ENCODE measurements around the gene GFOD2. TPM values are rescaled to one million over a fixed set of nuclear protein-coding genes. Genes with fewer than 3 reads are reported as not detected.

Gene GFOD2
- total RNA-seq, 4 donors from 2014 or later = 10.5 to 24.6 (median 17.2) TPM

DNA sequence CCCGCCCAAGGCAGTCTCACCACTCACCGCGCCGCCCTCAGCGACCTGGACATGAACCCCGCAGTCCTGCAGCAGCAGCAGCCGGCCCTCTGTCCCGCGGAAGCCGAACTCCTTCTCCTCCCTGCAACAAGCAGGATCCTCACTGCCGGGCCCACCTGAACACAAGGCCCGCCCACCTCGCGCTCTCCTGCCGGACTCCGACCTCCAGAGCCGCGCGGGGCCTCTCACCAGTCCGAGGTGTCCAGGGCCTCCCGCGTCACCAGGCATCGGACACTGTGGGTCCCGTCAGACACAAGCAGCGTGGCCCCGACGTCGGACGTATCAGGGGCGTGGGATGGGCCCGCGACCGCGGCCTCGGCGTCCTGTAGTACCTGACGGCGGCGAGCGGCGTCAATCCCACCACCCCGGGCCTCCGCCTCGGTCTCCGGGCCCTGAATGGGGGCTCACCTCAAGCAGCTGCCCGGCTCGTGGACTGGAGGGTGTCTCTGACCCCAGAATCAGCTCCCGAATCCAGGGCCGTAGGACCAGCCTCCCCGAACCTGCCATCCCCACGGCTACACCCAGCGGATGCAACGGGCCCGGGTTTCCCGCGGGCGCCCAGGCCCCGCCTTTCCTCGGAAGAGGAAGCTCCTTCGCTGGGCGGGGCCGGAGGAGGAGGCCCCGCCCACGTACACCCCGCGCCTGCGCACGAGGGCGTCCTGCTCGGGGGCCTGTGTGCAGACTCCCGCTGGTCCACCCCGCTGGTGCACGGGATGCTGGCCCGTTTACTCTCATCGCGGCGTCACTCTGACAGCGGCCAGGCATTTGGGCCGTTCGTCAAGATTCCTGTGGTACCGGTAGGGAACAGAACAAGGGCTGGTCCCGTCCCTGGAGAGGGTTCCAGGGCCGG is 59.2 kb downstream of the GFOD2 start, which contains the start of gene ACD:
ACD (minus strand) TSS at position 586 of the 889 bp plus-strand sequence; CDS start at position 546, 40 bp downstream.
- Histone ChIP-seq H3K4me1 (peaks cover 0 to 34% (median 17%) of the 10 kb centered on the region in 4 donors), H3K4me3 (peak within 1 kb of the TSS; percentile 64 to 92 (median 77)), H3K27ac (peak within 1 kb of the TSS; percentile 90 to 100 (median 96)), H3K27me3 (peaks cover 0 to 3% of the 10 kb centered on the region in 2 donors), H3K36me3 (peaks cover 0 to 49% (median 0%) of the 10 kb centered on the region in 3 donors), H3K9me3 (no peaks in the 10 kb centered on the region)
- WGBS, 2 donors = 0 to 1% methylated on average over 35 to 49 of the region's 83 CpGs
- DNase-seq (ENCODE audit: low spot score in 2 of 2) = peak; percentile 85 to 86
- TF ChIP-seq EP300 (IDR thresholded peaks at IDR 0.05) (peak; percentile 89 to 98), POLR2A (IDR thresholded peaks at IDR 0.05) (peak; percentile 95)
- TF ChIP-seq, protein P1, sequence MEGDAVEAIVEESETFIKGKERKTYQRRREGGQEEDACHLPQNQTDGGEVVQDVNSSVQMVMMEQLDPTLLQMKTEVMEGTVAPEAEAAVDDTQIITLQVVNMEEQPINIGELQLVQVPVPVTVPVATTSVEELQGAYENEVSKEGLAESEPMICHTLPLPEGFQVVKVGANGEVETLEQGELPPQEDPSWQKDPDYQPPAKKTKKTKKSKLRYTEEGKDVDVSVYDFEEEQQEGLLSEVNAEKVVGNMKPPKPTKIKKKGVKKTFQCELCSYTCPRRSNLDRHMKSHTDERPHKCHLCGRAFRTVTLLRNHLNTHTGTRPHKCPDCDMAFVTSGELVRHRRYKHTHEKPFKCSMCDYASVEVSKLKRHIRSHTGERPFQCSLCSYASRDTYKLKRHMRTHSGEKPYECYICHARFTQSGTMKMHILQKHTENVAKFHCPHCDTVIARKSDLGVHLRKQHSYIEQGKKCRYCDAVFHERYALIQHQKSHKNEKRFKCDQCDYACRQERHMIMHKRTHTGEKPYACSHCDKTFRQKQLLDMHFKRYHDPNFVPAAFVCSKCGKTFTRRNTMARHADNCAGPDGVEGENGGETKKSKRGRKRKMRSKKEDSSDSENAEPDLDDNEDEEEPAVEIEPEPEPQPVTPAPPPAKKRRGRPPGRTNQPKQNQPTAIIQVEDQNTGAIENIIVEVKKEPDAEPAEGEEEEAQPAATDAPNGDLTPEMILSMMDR (IDR thresholded peaks at IDR 0.05) = peak in 1 of 5 experiments; percentile 6

DNA sequence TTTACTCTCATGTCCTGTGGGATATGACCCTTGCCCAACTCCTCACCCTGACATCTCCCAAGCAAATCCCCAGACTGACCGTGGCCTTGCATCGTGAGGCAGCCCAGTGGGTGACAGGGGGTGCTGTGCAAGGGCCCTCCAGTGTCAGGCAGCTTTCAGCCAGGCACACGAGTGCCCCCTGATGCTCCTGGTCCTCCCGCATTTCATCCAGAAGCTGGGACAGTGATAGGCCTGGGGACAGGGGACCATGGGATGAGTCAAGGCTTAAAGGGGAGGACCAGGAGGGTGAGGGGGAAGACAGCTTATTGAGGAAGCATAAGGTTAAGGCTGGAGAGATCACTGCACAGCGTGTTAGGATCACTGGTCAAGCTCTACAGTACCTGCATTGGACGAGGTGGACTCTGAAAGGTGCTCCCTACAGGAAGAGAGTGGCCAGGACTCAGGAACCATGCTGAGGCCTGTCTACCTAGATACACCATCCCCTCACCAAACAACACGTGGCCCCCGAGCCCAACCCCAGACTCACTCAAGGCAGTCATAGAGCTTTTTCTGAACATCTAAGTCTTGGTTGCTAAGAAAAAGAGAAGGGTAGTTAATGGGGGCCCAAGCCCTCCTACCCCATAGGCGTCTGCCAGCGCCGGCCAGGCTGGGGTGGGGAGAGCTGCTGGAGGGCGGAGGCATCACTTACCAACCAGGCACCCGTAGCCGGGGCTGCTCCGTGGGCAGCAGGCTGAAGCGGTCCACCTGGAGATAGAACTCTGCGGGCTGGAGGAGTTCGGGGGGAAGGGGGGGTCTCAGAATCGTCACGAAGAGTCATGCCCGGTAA is 60.1 kb downstream of the GFOD2 start:
- WGBS, 2 donors = 33 to 62% methylated on average over 11 to 19 of the region's 21 CpGs
- H3K27ac ChIP-seq = peak overlapping the region in 2 of 4 donors; percentile 90 to 100

DNA sequence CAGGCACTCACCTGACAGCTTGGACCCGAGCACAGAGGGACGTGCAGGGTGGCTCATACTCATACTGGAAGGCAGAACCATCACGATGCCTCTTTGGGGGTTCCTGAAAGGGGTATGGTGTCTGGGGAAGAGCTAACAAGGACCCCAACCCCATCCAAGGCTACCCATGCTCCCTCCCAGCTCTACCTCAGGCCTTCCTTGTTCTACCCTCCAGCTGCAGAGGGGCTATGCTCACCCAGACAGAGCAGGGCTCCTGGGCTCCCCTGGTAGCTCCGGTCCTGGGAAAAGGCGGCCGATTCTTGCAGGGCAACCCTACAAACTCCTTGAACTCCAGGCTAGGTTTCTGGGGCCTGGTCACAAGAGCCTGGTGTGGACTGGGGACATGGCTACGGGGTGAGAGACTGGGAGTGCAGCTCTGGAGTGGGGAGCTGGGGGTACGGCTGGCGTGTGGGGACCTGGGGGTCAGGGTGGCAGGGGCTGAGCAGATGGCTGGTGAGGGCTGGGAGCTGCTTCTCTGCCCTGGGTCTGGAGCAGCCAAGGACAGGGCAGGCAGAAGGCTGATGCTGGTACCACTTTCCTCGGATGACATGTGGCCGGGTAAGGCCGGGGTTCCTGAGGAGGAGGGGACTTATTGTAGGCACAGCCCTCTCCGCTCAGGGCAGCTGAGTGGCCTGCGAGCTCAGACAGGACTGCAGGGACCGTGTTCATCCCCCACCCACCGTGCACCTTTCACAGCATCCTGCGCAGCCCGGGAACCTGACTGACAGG is 61.2 kb downstream of the GFOD2 start:
- DNase-seq (ENCODE audit: low spot score in 2 of 2) = no peak
- Histone ChIP-seq H3K27ac (no peak overlapping the region), H3K4me3 (no peak overlapping the region), H3K9me3 (no peaks in the 10 kb centered on the region), H3K36me3 (peaks cover 0 to 31% (median 0%) of the 10 kb centered on the region in 3 donors), H3K4me1 (peaks cover 0 to 38% (median 23%) of the 10 kb centered on the region in 4 donors), H3K27me3 (peaks cover 0 to 22% of the 10 kb centered on the region in 2 donors)
- no peak for TF ChIP-seq EP300 (IDR thresholded peaks at IDR 0.05)
- TF ChIP-seq, protein P1 (IDR thresholded peaks at IDR 0.05) = no peak
- TF ChIP-seq POLR2A (IDR thresholded peaks at IDR 0.05) = no peak
- WGBS, 2 donors = 91 to 94% methylated on average over 17 to 18 of the region's 18 CpGs

More for the DNA sequence above, 60.1 kb downstream of the GFOD2 start:
- no peaks in the 10 kb centered on the region for H3K9me3 ChIP-seq
- TF ChIP-seq EP300 (IDR thresholded peaks at IDR 0.05) (no peak), POLR2A (IDR thresholded peaks at IDR 0.05) (no peak)
- TF ChIP-seq, protein P1 (IDR thresholded peaks at IDR 0.05) = no peak
- H3K4me1 ChIP-seq = peaks cover 0 to 31% (median 17%) of the 10 kb centered on the region in 4 donors
- peak overlapping the region; percentile 64 to 92 (median 77) for H3K4me3 ChIP-seq
- peaks cover 0 to 12% of the 10 kb centered on the region in 2 donors for H3K27me3 ChIP-seq
- DNase-seq (ENCODE audit: low spot score in 2 of 2) = no peak
- H3K36me3 ChIP-seq = peaks cover 0 to 42% (median 0%) of the 10 kb centered on the region in 3 donors

DNA sequence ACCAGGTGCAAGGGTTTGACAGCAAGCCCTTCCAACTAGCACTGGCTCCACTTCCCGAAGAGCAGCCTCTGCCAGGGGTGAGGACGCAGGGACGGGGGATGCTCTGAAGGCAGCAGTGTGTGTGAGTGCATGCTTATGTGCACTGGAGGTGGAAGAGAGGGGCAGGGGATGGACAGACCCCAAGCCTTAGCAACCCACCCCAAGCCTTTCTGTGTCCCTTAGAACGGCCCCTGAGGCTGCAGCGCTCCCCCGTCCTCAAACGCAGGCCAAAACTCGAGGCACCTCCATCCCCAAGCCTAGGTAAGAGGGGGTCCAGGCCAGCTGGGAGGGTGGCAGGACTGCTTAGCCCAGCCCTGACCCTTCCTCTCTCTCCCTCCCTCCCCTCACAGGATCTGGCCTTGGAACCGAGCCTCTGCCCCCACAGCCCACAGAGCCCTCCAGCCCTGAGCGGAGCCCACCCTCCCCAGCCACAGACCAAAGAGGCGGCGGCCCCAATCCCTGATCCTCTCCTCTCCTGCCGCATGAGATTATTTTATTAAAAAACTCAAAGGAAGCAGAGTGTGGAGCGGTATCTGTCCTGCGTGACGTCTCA is 62.0 kb downstream of the GFOD2 start:
- WGBS, 2 donors = 88 to 94% methylated on average over 16 of the region's 16 CpGs
- Histone ChIP-seq H3K4me3 (no peak overlapping the region), H3K27me3 (peaks cover 0 to 27% of the 10 kb centered on the region in 2 donors), H3K4me1 (peaks cover 0 to 44% (median 23%) of the 10 kb centered on the region in 4 donors), H3K27ac (no peak overlapping the region), H3K36me3 (peaks cover 0 to 23% (median 0%) of the 10 kb centered on the region in 3 donors), H3K9me3 (no peaks in the 10 kb centered on the region)
- no peak for DNase-seq (ENCODE audit: low spot score in 2 of 2)
- no peak for TF ChIP-seq EP300 (IDR thresholded peaks at IDR 0.05)
- TF ChIP-seq POLR2A (IDR thresholded peaks at IDR 0.05) = no peak
- TF ChIP-seq, protein P1 (IDR thresholded peaks at IDR 0.05) = no peak
